ENCODE data around the gene OLR1.

GRCh38 chr12:10197879-10198278 is 25.9 kb upstream of the OLR1 start:
- TF ChIP-seq ATF3 (CRISPR knock-in tag; conservative IDR thresholded peaks at IDR 0.05) (no peak), CTCF (IDR thresholded peaks at IDR 0.05) (no peak), NR1H2 (CRISPR knock-in tag; IDR thresholded peaks at IDR 0.05) (no peak), MAX (CRISPR knock-in tag; IDR thresholded peaks at IDR 0.05) (no peak), USF1 (CRISPR knock-in tag; IDR thresholded peaks at IDR 0.05) (no peak), ZNF121 (CRISPR knock-in tag; IDR thresholded peaks at IDR 0.05) (no peak), TEAD4 (CRISPR knock-in tag; IDR thresholded peaks at IDR 0.05) (no peak), ATF1 (CRISPR knock-in tag; IDR thresholded peaks at IDR 0.05) (no peak)
